Embryonic facial prominence (tissue), 1 donor: ENCODE data around the gene MTCL1.

Experiments used
- DNase-seq: peaks from one replicate; pipeline ENCODE4 v3.0.0-alpha.2; 2016; ENCODE audit errors: extremely low spot score

The MTCL1 gene

GRCh38 chr18:8793445-8794155 lies 88.2 kb downstream of the MTCL1 start:
- DNase-seq: no peak

- no peak for DNase-seq
These were observed 89.0 kb downstream of the MTCL1 start for GRCh38 chr18:8794156-8794933.

- no peak for DNase-seq
These were observed 89.6 kb downstream of the MTCL1 start for GRCh38 chr18:8794934-8795280.

GRCh38 chr18:8795586-8796325 lies 90.4 kb downstream of the MTCL1 start:
- DNase-seq: no peak

- no peak for DNase-seq
These were observed 91.8 kb downstream of the MTCL1 start for GRCh38 chr18:8797206-8797605.

GRCh38 chr18:8799001-8799400 lies 93.6 kb downstream of the MTCL1 start:
- no peak for DNase-seq

- DNase-seq: no peak
These were observed 94.5 kb downstream of the MTCL1 start for GRCh38 chr18:8799596-8800441.

GRCh38 chr18:8800445-8800844 lies 95.1 kb downstream of the MTCL1 start:
- no peak for DNase-seq

- no peak for DNase-seq
These were observed 95.5 kb downstream of the MTCL1 start for GRCh38 chr18:8800876-8801262.

- DNase-seq: no peak
These were observed 96.0 kb downstream of the MTCL1 start for GRCh38 chr18:8801263-8801901.

- DNase-seq: no peak
These were observed 96.8 kb downstream of the MTCL1 start for GRCh38 chr18:8802017-8802672.

GRCh38 chr18:8803063-8803795 lies 97.9 kb downstream of the MTCL1 start:
- no peak for DNase-seq

- DNase-seq: no peak
These were observed 98.6 kb downstream of the MTCL1 start for GRCh38 chr18:8803957-8804356.

- DNase-seq: no peak
These were observed 100.2 kb downstream of the MTCL1 start for GRCh38 chr18:8805552-8805951.

- DNase-seq: no peak
These were observed 100.9 kb downstream of the MTCL1 start for GRCh38 chr18:8806100-8806797.

- DNase-seq: no peak
These were observed 101.6 kb downstream of the MTCL1 start for GRCh38 chr18:8806798-8807487.

- DNase-seq: no peak
These were observed 102.1 kb downstream of the MTCL1 start for GRCh38 chr18:8807488-8807805.

- no peak for DNase-seq
These were observed 102.6 kb downstream of the MTCL1 start for GRCh38 chr18:8808001-8808400.

GRCh38 chr18:8809514-8809913 lies 104.2 kb downstream of the MTCL1 start:
- no peak for DNase-seq
